AG08395 (cell line): ENCODE data around the gene MAP3K20.
"Not testable (repeated sequence)": the region's sequence is repeated elsewhere in the genome, so short reads cannot be mapped to it uniquely, and the experiment has no call there.

Experiments used
- DNase-seq: peaks from one replicate; pipeline ENCODE4 v3.0.0; 2012; ENCODE audit warnings: mixed read lengths, low spot score

MAP3K20 gene

DNA sequence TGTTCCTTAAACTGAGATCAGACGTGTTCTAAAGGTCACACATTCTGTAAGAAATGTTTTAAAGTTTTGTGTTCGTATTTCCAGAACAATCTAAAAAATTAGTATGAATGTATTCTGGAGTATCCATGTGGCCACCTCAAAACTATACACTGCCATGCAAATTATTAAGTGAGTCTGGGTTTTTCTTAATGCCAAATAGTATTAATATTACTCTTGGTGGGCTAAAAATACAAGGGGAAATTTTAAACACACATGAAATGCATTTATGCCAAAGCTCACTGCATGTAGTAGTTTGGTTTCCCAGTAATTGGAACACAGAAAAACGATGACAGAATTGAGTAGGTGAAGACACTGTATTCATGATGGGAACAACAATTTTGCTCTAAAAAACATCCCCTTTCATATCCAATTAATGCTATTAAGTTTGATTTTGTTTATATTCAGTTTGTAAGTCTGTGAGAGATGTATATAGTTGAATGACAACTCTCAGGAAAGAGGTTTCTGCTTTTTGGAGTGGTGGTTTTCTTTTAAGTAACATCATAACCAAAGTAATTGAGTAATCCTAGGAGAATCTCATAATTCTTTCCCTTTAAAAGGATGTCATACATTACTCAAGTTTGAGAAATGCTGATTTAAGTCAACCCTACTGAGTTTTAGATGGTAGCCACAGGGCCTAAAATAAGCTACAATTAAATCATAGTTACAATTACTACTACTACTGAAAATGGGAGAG is 203.3 kb downstream of the MAP3K20 start:
- no peak for DNase-seq

DNA sequence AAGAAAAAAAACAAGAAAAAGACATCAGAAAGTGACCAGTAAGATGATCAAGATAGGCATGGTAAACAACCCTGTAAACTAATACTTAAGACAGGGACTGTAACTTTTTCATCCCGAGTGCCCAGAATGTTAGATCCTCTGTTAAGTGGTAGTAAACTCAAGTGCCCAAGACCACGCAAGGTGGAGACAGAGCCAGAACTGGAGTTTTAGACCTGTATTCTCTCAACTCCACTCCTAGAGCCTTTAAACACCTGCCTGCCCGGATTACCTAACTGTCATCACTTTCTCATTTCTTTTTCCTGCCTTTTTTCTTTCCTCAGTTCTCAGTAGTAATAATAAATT is 203.9 kb downstream of the MAP3K20 start:
- no peak for DNase-seq

DNA sequence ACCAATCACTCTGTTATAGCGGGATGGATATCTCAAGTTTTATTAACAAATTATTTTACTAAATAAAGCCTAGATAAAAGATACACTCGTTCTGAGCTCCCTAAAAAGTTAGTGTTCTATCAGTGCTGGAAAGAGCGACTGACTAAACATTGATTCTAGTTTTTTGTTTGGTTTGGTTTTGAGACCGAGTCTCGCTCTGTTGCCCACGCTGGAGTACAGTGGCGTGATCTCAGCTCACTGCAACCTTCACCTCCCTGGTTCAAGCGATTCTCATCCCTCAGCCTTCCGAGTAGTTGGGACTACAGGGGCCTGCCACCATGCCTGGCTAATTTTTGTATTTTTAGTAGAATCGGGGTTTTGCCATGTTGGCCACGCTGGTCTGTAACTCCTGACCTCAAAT is 205.2 kb downstream of the MAP3K20 start:
- no peak for DNase-seq

DNA sequence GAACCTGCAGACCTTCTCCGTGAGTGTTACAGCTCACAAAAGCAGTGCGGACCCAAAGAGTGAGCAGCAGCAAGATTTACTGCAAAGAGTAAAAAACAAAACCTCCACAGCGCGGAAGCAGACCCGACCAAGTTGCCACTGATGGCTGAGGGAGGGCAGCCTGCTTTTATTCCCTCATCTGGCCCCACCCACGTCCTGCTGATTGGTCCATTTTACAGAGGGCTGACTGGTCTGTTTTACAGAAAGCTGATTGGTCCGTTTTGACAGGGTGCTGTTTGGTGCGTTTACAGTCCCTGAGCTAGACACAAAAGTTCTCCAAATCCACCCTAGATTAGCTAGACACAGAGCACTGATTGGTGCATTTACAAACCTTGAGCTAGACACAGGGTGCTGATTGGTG is 206.3 kb downstream of the MAP3K20 start:
- DNase-seq: not testable (repeated sequence)

- no peak for DNase-seq
Observed at GRCh38 chr2:173282795-173283545, 207.3 kb downstream of the MAP3K20 start.

GRCh38 chr2:173286153-173286809 is 210.6 kb downstream of the MAP3K20 start:
- no peak for DNase-seq

- DNase-seq: no peak
Observed at GRCh38 chr2:173287594-173287993, 211.9 kb downstream of the MAP3K20 start.

DNA sequence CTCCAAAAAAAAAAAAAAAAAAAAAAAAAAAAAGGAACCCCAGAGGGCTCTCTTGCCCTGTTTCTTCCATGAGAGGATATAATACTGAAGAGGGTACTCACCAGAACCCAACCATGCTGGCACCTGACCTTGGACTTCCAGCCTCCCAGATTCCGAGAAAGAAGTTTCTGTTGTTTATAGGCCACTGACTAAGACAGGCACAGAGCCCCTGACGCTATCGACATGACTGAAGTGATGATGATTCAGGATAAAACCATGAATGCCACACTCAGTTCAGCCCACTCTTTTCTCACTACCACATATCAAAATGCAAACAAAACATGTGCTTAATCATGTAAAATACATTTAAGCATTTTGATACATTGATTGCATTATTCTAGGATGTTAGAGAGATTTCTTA is 212.9 kb downstream of the MAP3K20 start:
- DNase-seq: peak; percentile 21

GRCh38 chr2:173290046-173290445 is 214.4 kb downstream of the MAP3K20 start:
- no peak for DNase-seq

GRCh38 chr2:173290518-173290917 is 214.9 kb downstream of the MAP3K20 start:
- DNase-seq: no peak

- DNase-seq: no peak
Observed at GRCh38 chr2:173291412-173291811, 215.8 kb downstream of the MAP3K20 start.

GRCh38 chr2:173296235-173296634 is 220.6 kb downstream of the MAP3K20 start:
- DNase-seq: no peak

GRCh38 chr2:173298536-173299097 is 223.0 kb downstream of the MAP3K20 start:
- no peak for DNase-seq

DNA sequence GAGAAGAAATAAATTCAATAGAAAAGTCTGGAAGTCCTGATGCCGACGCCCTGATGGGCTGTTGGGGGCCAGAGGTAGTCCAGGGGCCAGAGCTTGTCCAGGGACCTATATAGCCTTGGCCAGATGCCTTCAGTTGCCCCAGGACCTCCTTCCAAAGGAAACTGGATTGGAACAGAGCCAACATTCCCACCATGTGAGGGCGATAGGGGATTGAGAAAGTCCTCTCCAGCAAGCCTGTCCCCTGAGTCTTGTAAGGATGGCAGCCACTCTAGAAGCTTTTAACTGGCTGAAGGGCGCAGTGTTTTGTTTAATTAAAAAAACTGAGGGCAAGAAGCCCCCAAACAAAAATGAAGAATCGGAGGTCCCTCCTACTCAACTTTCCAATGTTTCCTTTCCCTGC is 224.1 kb downstream of the MAP3K20 start:
- DNase-seq: no peak

DNA sequence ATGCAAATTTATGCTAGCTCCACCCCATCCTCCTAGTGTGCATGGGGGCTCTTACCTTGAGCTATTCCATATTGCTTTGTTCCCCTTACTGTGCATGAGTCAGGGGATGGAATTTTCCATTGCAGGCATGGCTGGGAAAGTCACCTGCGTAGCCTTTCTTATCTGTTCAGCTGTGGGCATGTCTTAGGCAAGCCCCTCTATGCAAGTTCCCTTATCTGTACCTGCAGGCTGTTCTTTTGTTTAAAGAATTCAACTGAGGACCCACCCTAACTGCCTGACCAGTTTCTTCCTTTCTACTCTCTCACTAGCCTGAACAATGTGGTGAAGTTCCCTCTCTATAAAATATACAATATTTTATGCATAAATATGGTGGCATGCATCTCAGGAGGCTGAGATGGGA is 224.8 kb downstream of the MAP3K20 start:
- DNase-seq: no peak

DNA sequence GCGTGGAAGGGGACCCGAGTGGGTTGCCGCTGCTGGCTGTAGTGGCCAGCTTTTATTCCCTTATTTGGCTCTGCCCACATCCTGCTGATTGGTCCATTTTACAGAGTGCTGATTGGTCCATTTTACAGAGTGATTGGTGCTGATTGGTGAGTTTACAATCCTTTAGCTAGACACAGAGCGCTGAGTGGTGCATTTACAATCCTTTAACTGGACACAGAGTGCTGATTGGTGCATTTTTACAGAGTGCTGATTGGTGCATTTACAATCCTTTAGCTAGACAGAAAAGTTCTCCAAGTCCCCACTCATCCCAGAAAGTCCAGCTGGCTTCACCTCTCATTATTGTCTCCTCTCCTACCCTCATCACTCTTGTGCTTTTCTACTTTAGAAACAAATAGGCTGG is 225.9 kb downstream of the MAP3K20 start:
- DNase-seq: not testable (repeated sequence)

DNA sequence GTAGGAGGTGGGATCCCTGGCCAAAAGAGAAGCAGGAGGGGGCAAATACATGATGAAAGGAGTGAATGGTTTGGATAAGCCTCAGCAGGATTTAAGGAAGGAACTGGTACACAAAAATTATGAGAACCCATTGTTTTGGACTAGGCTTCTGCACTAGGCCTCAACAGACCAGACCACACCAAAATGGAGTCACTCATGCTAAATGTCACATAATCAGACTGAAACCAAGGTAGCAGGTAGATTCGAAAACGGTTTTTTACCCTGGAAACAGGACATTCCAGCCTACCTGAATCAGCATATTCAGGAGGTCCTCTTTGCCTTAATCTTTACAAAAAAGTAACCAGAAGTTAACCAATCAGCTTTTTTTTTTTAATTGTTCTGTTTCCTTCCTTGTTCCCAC is 229.7 kb downstream of the MAP3K20 start:
- DNase-seq: no peak

DNA sequence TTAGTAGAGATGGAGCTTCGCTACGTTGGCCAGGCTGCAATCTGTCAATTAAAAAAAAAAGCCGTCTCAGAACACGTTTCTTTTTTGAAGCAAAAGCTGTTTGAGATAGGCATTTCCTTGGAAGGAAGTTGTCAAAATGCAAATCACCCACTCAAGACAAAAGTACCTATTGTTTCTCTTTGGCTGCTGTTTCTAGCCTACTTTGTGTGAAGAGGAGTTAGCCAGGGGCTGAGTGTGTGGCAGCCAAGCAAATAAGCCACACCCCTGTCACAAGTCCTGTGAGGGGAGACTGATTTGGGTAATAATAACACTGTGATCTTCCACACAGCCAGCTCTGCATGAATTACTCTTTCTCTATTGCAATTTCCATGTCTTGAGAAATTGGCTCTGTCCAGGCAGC is 231.6 kb downstream of the MAP3K20 start:
- no peak for DNase-seq

DNA sequence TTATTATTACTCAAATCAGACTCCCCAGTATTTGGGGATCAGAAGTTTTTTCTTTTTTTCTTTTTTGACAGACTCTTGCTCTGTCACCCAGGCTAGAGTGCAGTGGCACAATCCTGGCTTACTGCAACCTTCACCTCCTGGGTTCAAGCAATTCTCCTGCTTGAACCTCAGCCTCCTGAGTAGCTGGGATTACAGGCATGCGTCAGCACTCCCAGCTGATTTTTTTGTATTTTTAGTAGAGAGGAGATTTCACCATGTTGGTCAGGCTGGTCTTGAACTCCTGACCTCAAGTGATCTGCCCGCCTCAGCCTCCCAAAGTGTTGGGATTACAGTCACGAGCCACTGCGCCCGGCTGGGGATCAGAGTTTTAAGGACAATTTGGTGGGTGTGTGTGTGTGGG is 233.7 kb downstream of the MAP3K20 start:
- DNase-seq: not testable (repeated sequence)

DNA sequence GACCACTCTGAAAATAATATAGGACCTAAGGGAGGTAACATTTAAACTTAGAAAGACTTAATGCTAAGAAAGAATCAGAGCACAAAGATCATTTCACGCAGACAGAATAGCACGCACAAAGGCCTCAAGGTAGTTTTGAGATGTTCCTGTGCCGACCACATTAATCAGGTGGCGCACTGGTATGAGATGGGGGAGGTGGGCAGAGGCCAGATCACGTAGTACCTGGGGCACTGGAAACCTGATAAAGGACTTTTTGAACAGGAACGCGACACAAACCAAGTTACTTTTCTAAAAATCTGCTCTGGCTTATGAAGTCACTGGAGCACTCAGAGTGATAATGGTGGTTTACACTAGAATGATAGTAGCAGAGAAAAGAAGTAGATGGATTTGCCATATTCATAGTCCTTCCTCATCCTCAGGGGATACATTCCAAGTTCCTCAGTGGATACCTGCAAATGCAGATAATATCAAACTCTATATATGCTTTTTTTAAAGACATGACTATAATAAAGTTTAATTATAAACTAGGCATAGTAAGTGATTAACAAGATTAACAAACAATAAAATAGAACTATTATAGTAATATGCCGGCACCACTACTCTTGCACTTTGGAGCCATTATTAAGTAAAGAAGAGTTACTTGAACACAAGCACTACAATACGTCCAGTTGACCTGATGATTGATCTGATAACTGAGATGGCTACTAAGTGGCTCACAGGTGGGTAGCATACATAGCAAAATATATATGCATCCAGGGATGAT is 236.4 kb downstream of the MAP3K20 start:
- DNase-seq: no peak
